GM18517 (cell line): ENCODE measurements around the gene GALNT4.

Experiments
- ATAC-seq: cut with Tn5 transposase; IDR thresholded peaks from one replicate; pipeline ENCODE4 v1.9.1; 2021; ENCODE audit warnings: mild to moderate bottlenecking, moderate library complexity; ENCODE audit not compliant: unreplicated experiment

GALNT4 gene

GRCh38 chr12:89524541-89525304 is at the start of gene GALNT4:
Gene GALNT4 (minus strand): TSS chr12:89524796. CDS start chr12:89524549, 247 bp downstream.
- ATAC-seq, result peak; percentile 71

GRCh38 chr12:89573051-89573810 is 48.6 kb upstream of the GALNT4 start:
- ATAC-seq, result no peak

GRCh38 chr12:89571491-89572195 is 47.0 kb upstream of the GALNT4 start:
- no peak for ATAC-seq

GRCh38 chr12:89568484-89568883 is 43.9 kb upstream of the GALNT4 start:
- ATAC-seq, result no peak

- ATAC-seq, result no peak
These were observed 43.2 kb upstream of the GALNT4 start for GRCh38 chr12:89567691-89568239.

GRCh38 chr12:89566615-89567014 is 42.0 kb upstream of the GALNT4 start:
- no peak for ATAC-seq

- ATAC-seq, result no peak
These were observed 40.4 kb upstream of the GALNT4 start for GRCh38 chr12:89565002-89565401.

GRCh38 chr12:89559753-89560152 is 35.2 kb upstream of the GALNT4 start:
- ATAC-seq, result no peak

- no peak for ATAC-seq
These were observed 32.4 kb upstream of the GALNT4 start for GRCh38 chr12:89556976-89557375.

- no peak for ATAC-seq
These were observed 27.8 kb upstream of the GALNT4 start for GRCh38 chr12:89552376-89552775.

GRCh38 chr12:89551747-89552146 is 27.2 kb upstream of the GALNT4 start:
- ATAC-seq, result no peak

GRCh38 chr12:89547101-89547500 is 22.5 kb upstream of the GALNT4 start:
- ATAC-seq, result no peak

- no peak for ATAC-seq
These were observed 21.6 kb upstream of the GALNT4 start for GRCh38 chr12:89546151-89546550.

- ATAC-seq, result no peak
These were observed 20.1 kb upstream of the GALNT4 start for GRCh38 chr12:89544681-89545184.

- ATAC-seq, result no peak
These were observed 19.4 kb upstream of the GALNT4 start for GRCh38 chr12:89544022-89544421.

- peak; percentile 82 for ATAC-seq
These were observed 18.5 kb upstream of the GALNT4 start for GRCh38 chr12:89542912-89543592.

GRCh38 chr12:89542236-89542635 is 17.6 kb upstream of the GALNT4 start:
- ATAC-seq, result no peak

- no peak for ATAC-seq
These were observed 16.0 kb upstream of the GALNT4 start for GRCh38 chr12:89540586-89540985.

GRCh38 chr12:89539426-89540223 is 15.0 kb upstream of the GALNT4 start:
- ATAC-seq, result no peak

GRCh38 chr12:89538897-89539296 is 14.3 kb upstream of the GALNT4 start:
- ATAC-seq, result no peak
